Suprapubic skin (tissue), 4 donors: ENCODE measurements around the gene NBPF6.
"Not testable (repeated sequence)": the region's sequence is repeated elsewhere in the genome, so short reads cannot be mapped to it uniquely, and the experiment has no call there.

Experiments used
- CTCF ChIP-seq, 2 donors: fragments of 200-600 bp in 1 of 2; fragments of 450-650 bp in 1 of 2; sonication (generic) in 1 of 2; IDR thresholded peaks; one replicate each; pipeline ENCODE4 v1.5.1; 2016 to 2019; ENCODE audit warnings: antibody characterized with exemption in 2 of 2, mild to moderate bottlenecking in 1 of 2, moderate library complexity in 1 of 2
- POLR2A ChIP-seq, 2 donors: fragments of 450-650 bp; IDR thresholded peaks; one replicate each; pipeline ENCODE4 v1.6.1; 2017; ENCODE audit warnings: antibody characterized with exemption in 2 of 2, mild to moderate bottlenecking in 2 of 2, moderate library complexity in 2 of 2
- POLR2AphosphoS5 ChIP-seq, 3 donors: sonication (generic); formaldehyde crosslinking; IDR thresholded peaks; one replicate each; pipeline ENCODE4 v1.6.1; 2017; ENCODE audit warnings: antibody characterized with exemption in 3 of 3

- not testable (repeated sequence) for TF ChIP-seq POLR2A, CTCF, POLR2AphosphoS5 (IDR thresholded peaks at IDR 0.05)
Measured at GRCh38 chr1:108517301-108517897, 67.3 kb downstream of the NBPF6 start.
